ENCODE results near the gene MYCT1. TPM values are rescaled to one million over a fixed set of nuclear protein-coding genes. Genes with fewer than 3 reads are reported as not detected.

MYCT1 gene
- total RNA-seq, 2 experiments from 2014 or later, result not detected

- ATAC-seq (no peak), DNase-seq (no peak)
- peaks cover 2% of the 10 kb centered on the region for H3K9me3 Mint-ChIP-seq
- ChIA-PET CTCF (no interaction called here), POLR2A (no interaction called here)
- intact Hi-C loops (cut with micrococcal nuclease), result no loop called here
- H3K27ac Mint-ChIP-seq, result no peak overlapping the region
- H3K36me3 Mint-ChIP-seq (ENCODE audit: low read depth), result no peaks in the 10 kb centered on the region
- no peaks in the 10 kb centered on the region for H3K4me1 Mint-ChIP-seq (ENCODE audit: low read depth)
- H3K27me3 Mint-ChIP-seq, result no peaks in the 10 kb centered on the region
- no peak overlapping the region for H3K4me3 Mint-ChIP-seq
- no peak for TF ChIP-seq CTCF (IDR thresholded peaks at IDR 0.05)
Observed at GRCh38 chr6:152734630-152735029, 36.9 kb downstream of the MYCT1 start.

- Mint-ChIP-seq H3K36me3 (ENCODE audit: low read depth) (no peaks in the 10 kb centered on the region), H3K9me3 (peaks cover 2% of the 10 kb centered on the region), H3K27ac (no peak overlapping the region), H3K4me3 (no peak overlapping the region), H3K4me1 (ENCODE audit: low read depth) (no peaks in the 10 kb centered on the region), H3K27me3 (no peaks in the 10 kb centered on the region)
- ATAC-seq (no peak), DNase-seq (no peak)
- intact Hi-C loops (cut with micrococcal nuclease), result no loop called here
- POLR2A ChIA-PET, result no interaction called here
- CTCF ChIA-PET, result no interaction called here
- no peak for TF ChIP-seq CTCF (IDR thresholded peaks at IDR 0.05)
Observed at GRCh38 chr6:152736687-152737273, 39.1 kb downstream of the MYCT1 start.

GRCh38 chr6:152745509-152746171 is 47.9 kb downstream of the MYCT1 start:
- DNase-seq, result no peak
- Mint-ChIP-seq H3K4me1 (ENCODE audit: low read depth) (no peaks in the 10 kb centered on the region), H3K36me3 (ENCODE audit: low read depth) (no peaks in the 10 kb centered on the region), H3K27ac (no peak overlapping the region), H3K27me3 (peaks cover 2% of the 10 kb centered on the region), H3K4me3 (no peak overlapping the region), H3K9me3 (no peaks in the 10 kb centered on the region)
- POLR2A ChIA-PET, result no interaction called here
- TF ChIP-seq CTCF (IDR thresholded peaks at IDR 0.05), result no peak
- CTCF ChIA-PET, result no interaction called here
- no peak for ATAC-seq
- intact Hi-C loops (cut with micrococcal nuclease), result no loop called here

GRCh38 chr6:152746172-152746553 is 48.5 kb downstream of the MYCT1 start:
- H3K4me3 Mint-ChIP-seq, result no peak overlapping the region
- H3K27ac Mint-ChIP-seq, result no peak overlapping the region
- CTCF ChIA-PET, result no interaction called here
- H3K27me3 Mint-ChIP-seq, result peaks cover 2% of the 10 kb centered on the region
- intact Hi-C loops (cut with micrococcal nuclease), result no loop called here
- POLR2A ChIA-PET, result no interaction called here
- H3K9me3 Mint-ChIP-seq, result no peaks in the 10 kb centered on the region
- no peaks in the 10 kb centered on the region for H3K4me1 Mint-ChIP-seq (ENCODE audit: low read depth)
- no peaks in the 10 kb centered on the region for H3K36me3 Mint-ChIP-seq (ENCODE audit: low read depth)
- DNase-seq, result no peak
- TF ChIP-seq CTCF (IDR thresholded peaks at IDR 0.05), result no peak
- no peak for ATAC-seq

GRCh38 chr6:152748843-152749242 is 51.1 kb downstream of the MYCT1 start:
- H3K4me1 Mint-ChIP-seq (ENCODE audit: low read depth), result no peaks in the 10 kb centered on the region
- ATAC-seq (no peak), DNase-seq (no peak)
- CTCF ChIA-PET, result no interaction called here
- intact Hi-C loops (cut with micrococcal nuclease), result no loop called here
- TF ChIP-seq CTCF (IDR thresholded peaks at IDR 0.05), result peak; percentile 27
- POLR2A ChIA-PET, result no interaction called here
- H3K27ac Mint-ChIP-seq, result no peak overlapping the region
- H3K9me3 Mint-ChIP-seq, result no peaks in the 10 kb centered on the region
- H3K4me3 Mint-ChIP-seq, result no peak overlapping the region
- H3K27me3 Mint-ChIP-seq, result peaks cover 2% of the 10 kb centered on the region
- no peaks in the 10 kb centered on the region for H3K36me3 Mint-ChIP-seq (ENCODE audit: low read depth)
